Prostate gland (tissue), 2 donors: ENCODE results near the gene ETV6. TPM values are rescaled to one million over a fixed set of nuclear protein-coding genes. Genes with fewer than 3 reads are reported as not detected.

Experiments
- DNase-seq: peaks from one replicate; pipeline ENCODE4 v3.0.0-alpha.2; 2019; ENCODE audit warnings: low spot score
- H3K27ac ChIP-seq, 2 donors: fragments of 200-600 bp; sonication (generic); 2 replicates each; pipeline ENCODE4 v1.5.1; 2017 to 2019
- H3K27me3 ChIP-seq: fragments of 200-600 bp; sonication (generic); replicated peaks from 2 replicates; pipeline ENCODE4 v1.5.1; 2019; ENCODE audit not compliant: insufficient read depth
- H3K36me3 ChIP-seq, 2 donors: fragments of 200-600 bp; sonication (generic); 1 replicate in 1 of 2; 2 replicates in 1 of 2; pipeline versions ENCODE4 v1.5.1 to v1.8.1; 2017 to 2019
- H3K4me1 ChIP-seq: fragments of 200-600 bp; sonication (generic); replicated peaks from 2 replicates; pipeline ENCODE4 v1.5.1; 2019
- H3K4me3 ChIP-seq, 2 donors: fragments of 200-600 bp; sonication (generic); 2 replicates each; pipeline ENCODE4 v1.5.1; 2017 to 2019
- H3K9me3 ChIP-seq: fragments of 200-600 bp; sonication (generic); 2 replicates; pipeline ENCODE4 v1.5.1; 2017
- POLR2A ChIP-seq: fragments of 450-650 bp; IDR thresholded peaks from one replicate; pipeline ENCODE4 v1.6.1; 2016; ENCODE audit warnings: antibody characterized with exemption, mild to moderate bottlenecking
- POLR2AphosphoS5 ChIP-seq: sonication (generic); formaldehyde crosslinking; IDR thresholded peaks from one replicate; pipeline ENCODE4 v1.6.1; 2017; ENCODE audit warnings: antibody characterized with exemption
- WGBS: methylation state at CpG from one replicate; pipeline ENCODE4 v1.1.5; 2018; 5-methylcytosine and 5-hydroxymethylcytosine counted together
- intact Hi-C: fragments of 100-400 bp; cut with DNase I; formaldehyde crosslinking; loops from one replicate; pipeline ENCODE4 v1.14.2; 2022
- total RNA-seq, 2 donors: library from RNA; depleted of rRNA; stranded (reverse); fragments of >200 nt; gene quantifications; one replicate each; pipeline ENCODE4 v1.1.0, GENCODE V29; 2016
- TF ChIP-seq, protein P1 (sequence below), 4 experiments: fragments of 200-600 bp in 2 of 4; fragments of 450-650 bp in 2 of 4; sonication (generic) in 2 of 4; IDR thresholded peaks; 1 replicate in 3 of 4; 2 replicates in 1 of 4; pipeline ENCODE4 v1.5.1; 2016 to 2019; ENCODE audit warnings: antibody characterized with exemption in 4 of 4, mild to moderate bottlenecking in 2 of 4, moderate library complexity in 2 of 4

Gene ETV6
- total RNA-seq, 2 donors from 2014 or later, result 26.7 to 33.6 TPM

DNA sequence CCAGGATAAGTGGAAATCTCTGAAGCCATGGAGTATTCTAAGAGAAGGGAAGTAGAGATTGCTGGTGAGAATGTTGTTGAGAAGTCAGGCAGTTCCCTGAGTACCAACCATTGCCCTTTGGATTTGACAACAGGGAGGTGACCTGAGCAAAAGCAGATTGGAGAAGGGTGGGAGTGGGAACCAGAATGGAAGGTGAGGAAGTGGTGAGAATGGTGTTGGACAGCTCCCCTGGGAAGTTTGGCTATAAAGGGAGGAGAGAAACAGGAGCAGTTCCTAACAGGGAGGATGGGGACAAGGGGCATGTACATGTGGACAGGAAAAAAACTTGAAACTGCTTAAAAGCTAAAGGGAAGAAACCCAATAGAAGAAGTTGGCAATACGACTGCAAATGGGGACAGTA lies 198.1 kb downstream of the ETV6 start:
- no peaks in the 10 kb centered on the region for H3K4me1 ChIP-seq
- intact Hi-C loops, result no loop called here
- WGBS, result 66% methylated on average over 1 of the region's 1 CpG
- DNase-seq, result no peak
- H3K27me3 ChIP-seq, result no peaks in the 10 kb centered on the region
- TF ChIP-seq POLR2A (no peak), POLR2AphosphoS5 (no peak)
- TF ChIP-seq, protein P1, sequence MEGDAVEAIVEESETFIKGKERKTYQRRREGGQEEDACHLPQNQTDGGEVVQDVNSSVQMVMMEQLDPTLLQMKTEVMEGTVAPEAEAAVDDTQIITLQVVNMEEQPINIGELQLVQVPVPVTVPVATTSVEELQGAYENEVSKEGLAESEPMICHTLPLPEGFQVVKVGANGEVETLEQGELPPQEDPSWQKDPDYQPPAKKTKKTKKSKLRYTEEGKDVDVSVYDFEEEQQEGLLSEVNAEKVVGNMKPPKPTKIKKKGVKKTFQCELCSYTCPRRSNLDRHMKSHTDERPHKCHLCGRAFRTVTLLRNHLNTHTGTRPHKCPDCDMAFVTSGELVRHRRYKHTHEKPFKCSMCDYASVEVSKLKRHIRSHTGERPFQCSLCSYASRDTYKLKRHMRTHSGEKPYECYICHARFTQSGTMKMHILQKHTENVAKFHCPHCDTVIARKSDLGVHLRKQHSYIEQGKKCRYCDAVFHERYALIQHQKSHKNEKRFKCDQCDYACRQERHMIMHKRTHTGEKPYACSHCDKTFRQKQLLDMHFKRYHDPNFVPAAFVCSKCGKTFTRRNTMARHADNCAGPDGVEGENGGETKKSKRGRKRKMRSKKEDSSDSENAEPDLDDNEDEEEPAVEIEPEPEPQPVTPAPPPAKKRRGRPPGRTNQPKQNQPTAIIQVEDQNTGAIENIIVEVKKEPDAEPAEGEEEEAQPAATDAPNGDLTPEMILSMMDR (IDR thresholded peaks at IDR 0.05), result no peak
- H3K9me3 ChIP-seq, result no peaks in the 10 kb centered on the region
- no peaks in the 10 kb centered on the region for H3K36me3 ChIP-seq
- H3K27ac ChIP-seq, result no peak overlapping the region
- H3K4me3 ChIP-seq, result no peak overlapping the region

DNA sequence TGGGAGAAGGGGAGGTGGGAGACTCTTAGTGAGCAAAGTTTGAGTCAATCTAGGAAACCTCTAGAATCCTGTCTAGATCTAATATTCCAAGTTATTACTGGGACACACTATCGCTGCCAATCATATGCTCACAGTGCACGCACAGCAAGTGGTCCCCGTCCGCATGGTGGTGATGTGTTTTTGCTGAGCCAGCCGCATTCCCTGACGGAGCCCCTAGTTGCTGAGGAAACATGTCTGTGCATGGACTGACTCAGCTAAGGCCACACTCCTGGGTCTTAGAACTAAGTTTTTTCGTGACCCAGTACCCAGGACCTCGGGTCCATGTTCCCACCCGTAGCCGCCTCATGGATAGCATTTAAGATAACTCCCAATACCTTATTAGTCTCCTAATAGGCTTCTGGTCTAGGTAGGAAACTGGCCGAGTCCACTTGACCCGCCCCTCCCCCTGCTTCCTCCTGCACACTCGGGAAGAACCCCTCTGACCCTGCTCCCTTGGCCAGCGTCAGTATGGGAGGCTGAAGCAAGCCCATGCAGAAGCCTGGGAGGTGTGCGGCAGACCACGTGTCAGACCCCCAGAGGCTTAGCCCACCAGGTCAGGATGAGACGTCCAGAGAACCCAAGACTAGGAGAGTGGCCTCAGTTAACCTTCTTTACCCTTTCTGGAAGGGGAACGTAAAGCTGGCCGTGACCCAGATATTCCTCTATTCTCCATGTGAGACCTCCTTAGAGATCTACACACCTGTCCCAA lies 200.5 kb downstream of the ETV6 start:
- WGBS, result 93% methylated on average over 19 of the region's 19 CpGs
- H3K4me1 ChIP-seq, result no peaks in the 10 kb centered on the region
- DNase-seq, result no peak
- intact Hi-C loops, result no loop called here
- no peak overlapping the region for H3K27ac ChIP-seq
- no peaks in the 10 kb centered on the region for H3K36me3 ChIP-seq
- no peak overlapping the region for H3K4me3 ChIP-seq
- no peaks in the 10 kb centered on the region for H3K27me3 ChIP-seq
- no peak for TF ChIP-seq POLR2A
- TF ChIP-seq POLR2AphosphoS5, result no peak
- TF ChIP-seq, protein P1 (IDR thresholded peaks at IDR 0.05), result no peak
- no peaks in the 10 kb centered on the region for H3K9me3 ChIP-seq

DNA sequence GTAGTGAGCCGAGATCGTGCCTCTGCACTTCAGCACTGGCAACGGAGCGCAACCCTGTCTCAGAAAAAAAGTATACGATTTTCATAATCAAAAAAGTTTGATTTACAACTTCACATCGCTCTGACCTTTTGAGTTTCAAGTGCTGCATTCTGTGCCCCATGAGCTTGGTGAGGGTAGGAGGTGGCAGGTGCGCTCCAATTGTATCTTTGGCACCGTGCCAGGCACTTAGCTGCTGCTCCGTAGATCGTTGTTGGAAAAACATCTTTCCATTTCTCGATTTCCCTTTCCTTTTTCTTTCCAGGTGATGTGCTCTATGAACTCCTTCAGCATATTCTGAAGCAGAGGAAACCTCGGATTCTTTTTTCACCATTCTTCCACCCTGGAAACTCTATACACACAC lies 203.7 kb downstream of the ETV6 start:
- intact Hi-C loops, result no loop called here
- H3K4me1 ChIP-seq, result no peaks in the 10 kb centered on the region
- TF ChIP-seq POLR2A (no peak), POLR2AphosphoS5 (no peak)
- TF ChIP-seq, protein P1 (IDR thresholded peaks at IDR 0.05), result no peak
- H3K27ac ChIP-seq, result no peak overlapping the region
- H3K36me3 ChIP-seq, result no peaks in the 10 kb centered on the region
- H3K9me3 ChIP-seq, result no peaks in the 10 kb centered on the region
- no peak for DNase-seq
- no peak overlapping the region for H3K4me3 ChIP-seq
- H3K27me3 ChIP-seq, result no peaks in the 10 kb centered on the region
- 78% methylated on average over 12 of the region's 12 CpGs for WGBS

DNA sequence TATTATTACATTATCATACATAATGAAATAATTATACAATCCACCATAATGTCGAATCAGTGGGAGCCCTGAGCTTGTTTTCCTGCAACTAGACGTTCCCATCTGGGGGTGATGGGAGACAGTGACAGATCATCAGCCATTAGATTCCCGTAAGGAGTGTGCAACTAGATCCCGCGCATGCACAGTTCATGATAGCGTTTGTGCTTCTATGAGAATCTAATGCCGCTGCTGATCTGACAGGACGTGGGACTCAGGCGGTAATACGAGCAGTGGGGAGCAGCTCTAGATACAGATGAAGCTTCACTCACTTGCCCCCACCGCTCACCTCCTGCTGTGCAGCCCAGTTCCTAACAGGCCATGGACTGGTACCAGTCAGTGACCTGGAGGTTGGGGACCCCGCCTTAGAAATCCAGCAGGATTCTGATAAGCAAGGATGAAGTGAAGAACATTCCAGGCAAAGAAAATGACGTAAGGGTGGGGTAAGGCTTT lies 204.6 kb downstream of the ETV6 start:
- H3K9me3 ChIP-seq, result no peaks in the 10 kb centered on the region
- intact Hi-C loops, result no loop called here
- no peak for TF ChIP-seq POLR2AphosphoS5
- TF ChIP-seq, protein P1 (IDR thresholded peaks at IDR 0.05), result no peak
- no peaks in the 10 kb centered on the region for H3K36me3 ChIP-seq
- H3K4me1 ChIP-seq, result no peaks in the 10 kb centered on the region
- WGBS, result 95% methylated on average over 13 of the region's 13 CpGs
- no peak overlapping the region for H3K27ac ChIP-seq
- no peaks in the 10 kb centered on the region for H3K27me3 ChIP-seq
- H3K4me3 ChIP-seq, result no peak overlapping the region
- DNase-seq, result no peak

DNA sequence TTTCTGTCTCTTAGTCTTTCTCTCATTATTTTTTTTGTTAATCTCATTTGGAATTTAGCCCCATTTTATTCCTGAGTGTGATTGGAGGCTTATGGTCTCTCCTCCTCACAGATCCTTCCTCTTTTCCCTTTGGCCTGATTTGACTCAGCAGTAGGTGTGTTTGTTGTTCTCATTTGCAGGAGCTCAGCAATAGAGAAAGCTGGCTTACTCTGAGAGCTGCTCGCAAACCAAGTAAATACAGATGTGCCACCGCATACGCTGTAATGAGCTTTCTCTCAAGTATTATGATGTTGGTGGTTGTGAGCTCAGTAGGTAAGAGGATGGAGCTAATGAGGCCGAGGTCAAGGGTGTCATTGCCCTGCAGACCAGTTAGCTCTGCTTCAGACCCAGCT lies 206.5 kb downstream of the ETV6 start:
- WGBS, result 58% methylated on average over 4 of the region's 4 CpGs
- Histone ChIP-seq H3K4me3 (no peak overlapping the region), H3K9me3 (no peaks in the 10 kb centered on the region), H3K27me3 (no peaks in the 10 kb centered on the region), H3K4me1 (no peaks in the 10 kb centered on the region), H3K27ac (no peak overlapping the region), H3K36me3 (no peaks in the 10 kb centered on the region)
- TF ChIP-seq, protein P1 (IDR thresholded peaks at IDR 0.05), result no peak
- TF ChIP-seq POLR2AphosphoS5 (no peak), POLR2A (no peak)
- no peak for DNase-seq
- intact Hi-C loops, result no loop called here
